ENCODE measurements around the gene RRP7A.

- TF ChIP-seq CTCF (IDR thresholded peaks at IDR 0.05) (no peak), POLR2A (IDR thresholded peaks at IDR 0.05) (no peak)
These were observed 42.3 kb upstream of the RRP7A start for GRCh38 chr22:42561856-42562255.

All from esophagus squamous epithelium (tissue), 4 donors.